Sigmoid colon (tissue), 3 donors: ENCODE results near the gene SLC38A2.

Experiments used
- CTCF ChIP-seq, 4 experiments: fragments of 450-650 bp in 3 of 4; fragments of 200-600 bp in 1 of 4; IDR thresholded peaks; one replicate each; pipeline ENCODE4 v1.5.1; 2016 to 2019; ENCODE audit warnings: antibody characterized with exemption in 4 of 4, mild to moderate bottlenecking in 3 of 4, moderate library complexity in 2 of 4
- POLR2A ChIP-seq, 2 donors: fragments of 450-650 bp; IDR thresholded peaks; one replicate each; pipeline ENCODE4 v1.6.1; 2016; ENCODE audit warnings: antibody characterized with exemption in 2 of 2, mild to moderate bottlenecking in 2 of 2, moderate library complexity in 2 of 2

- TF ChIP-seq CTCF (IDR thresholded peaks at IDR 0.05) (no peak), POLR2A (IDR thresholded peaks at IDR 0.05) (no peak)
Measured at GRCh38 chr12:46376579-46376978, 4.0 kb upstream of the SLC38A2 start.
